ENCODE measurements around the gene CORO6. TPM values are rescaled to one million over a fixed set of nuclear protein-coding genes. Genes with fewer than 3 reads are reported as not detected.

Gene CORO6
- total RNA-seq, 4 donors from 2014 or later = 34.5 to 139 (median 83.1) TPM

- no peak for TF ChIP-seq EP300 (IDR thresholded peaks at IDR 0.05)
- TF ChIP-seq POLR2A (IDR thresholded peaks at IDR 0.05) = no peak
- TF ChIP-seq CTCF (IDR thresholded peaks at IDR 0.05) = no peak
- 58 to 72% methylated on average over 56 to 69 of the region's 85 CpGs for WGBS, 2 donors
- no peaks in the 10 kb centered on the region for H3K9me3 ChIP-seq
- H3K27me3 ChIP-seq = peaks cover 0 to 5% of the 10 kb centered on the region in 2 donors
- peak overlapping the region; percentile 25 to 89 (median 70) for H3K27ac ChIP-seq
- no peak for DNase-seq (ENCODE audit: low spot score in 2 of 2)
- H3K4me3 ChIP-seq = peak overlapping the region in 3 of 4 donors; percentile 16 to 41 (median 18)
- peaks cover 0 to 47% (median 41%) of the 10 kb centered on the region in 4 donors for H3K4me1 ChIP-seq
- H3K36me3 ChIP-seq = peaks cover 0 to 35% (median 0%) of the 10 kb centered on the region in 3 donors
These were observed 10.1 kb downstream of the CORO6 start for GRCh38 chr17:29612404-29613280.

- no peak overlapping the region for H3K27ac ChIP-seq
- peaks cover 0 to 37% (median 0%) of the 10 kb centered on the region in 3 donors for H3K36me3 ChIP-seq
- WGBS, 2 donors = 94% methylated on average over 9 to 12 of the region's 12 CpGs
- DNase-seq (ENCODE audit: low spot score in 2 of 2) = no peak
- H3K27me3 ChIP-seq = no peaks in the 10 kb centered on the region
- H3K9me3 ChIP-seq = no peaks in the 10 kb centered on the region
- TF ChIP-seq POLR2A (IDR thresholded peaks at IDR 0.05) (no peak), EP300 (IDR thresholded peaks at IDR 0.05) (no peak)
- H3K4me1 ChIP-seq = peaks cover 0 to 42% (median 35%) of the 10 kb centered on the region in 4 donors
- no peak overlapping the region for H3K4me3 ChIP-seq
These were observed 10.7 kb downstream of the CORO6 start for GRCh38 chr17:29612094-29612403.

- no peak for DNase-seq (ENCODE audit: low spot score in 2 of 2)
These were observed 11.2 kb downstream of the CORO6 start for GRCh38 chr17:29611351-29612093.

GRCh38 chr17:29610395-29610794 is 12.3 kb downstream of the CORO6 start:
- 63 to 82% methylated on average over 3 of the region's 3 CpGs for WGBS, 2 donors
- Histone ChIP-seq H3K4me1 (peaks cover 0 to 26% (median 22%) of the 10 kb centered on the region in 4 donors), H3K4me3 (no peak overlapping the region), H3K27me3 (no peaks in the 10 kb centered on the region), H3K27ac (no peak overlapping the region), H3K9me3 (no peaks in the 10 kb centered on the region), H3K36me3 (peaks cover 0 to 37% (median 0%) of the 10 kb centered on the region in 3 donors)
- no peak for TF ChIP-seq CTCF (IDR thresholded peaks at IDR 0.05)
- no peak for TF ChIP-seq POLR2A (IDR thresholded peaks at IDR 0.05)
- no peak for TF ChIP-seq EP300 (IDR thresholded peaks at IDR 0.05)
- no peak for DNase-seq (ENCODE audit: low spot score in 2 of 2)

More at GRCh38 chr17:29611351-29612093, 11.2 kb downstream of the CORO6 start:
- H3K27ac ChIP-seq = no peak overlapping the region
- TF ChIP-seq CTCF (IDR thresholded peaks at IDR 0.05) (no peak), EP300 (IDR thresholded peaks at IDR 0.05) (no peak), POLR2A (IDR thresholded peaks at IDR 0.05) (no peak)
- H3K4me3 ChIP-seq = no peak overlapping the region
- no peaks in the 10 kb centered on the region for H3K27me3 ChIP-seq
- WGBS, 2 donors = 93 to 99% methylated on average over 11 of the region's 11 CpGs
- peaks cover 0 to 37% (median 0%) of the 10 kb centered on the region in 3 donors for H3K36me3 ChIP-seq
- H3K9me3 ChIP-seq = no peaks in the 10 kb centered on the region
- H3K4me1 ChIP-seq = peaks cover 0 to 36% (median 30%) of the 10 kb centered on the region in 4 donors

- WGBS, 2 donors = 82 to 85% methylated on average over 6 to 15 of the region's 15 CpGs
- H3K9me3 ChIP-seq = no peaks in the 10 kb centered on the region
- DNase-seq (ENCODE audit: low spot score in 2 of 2) = no peak
These were observed 13.7 kb downstream of the CORO6 start for GRCh38 chr17:29608986-29609385.

More at GRCh38 chr17:29608986-29609385, 13.7 kb downstream of the CORO6 start:
- TF ChIP-seq EP300 (IDR thresholded peaks at IDR 0.05) (no peak), POLR2A (IDR thresholded peaks at IDR 0.05) (no peak), CTCF (IDR thresholded peaks at IDR 0.05) (no peak)
- no peak overlapping the region for H3K4me3 ChIP-seq
- peaks cover 0 to 37% (median 0%) of the 10 kb centered on the region in 3 donors for H3K36me3 ChIP-seq
- no peaks in the 10 kb centered on the region for H3K27me3 ChIP-seq
- H3K4me1 ChIP-seq = peaks cover 0 to 12% (median 8%) of the 10 kb centered on the region in 4 donors
- H3K27ac ChIP-seq = no peak overlapping the region
